Thyroid gland (tissue), 4 donors: ENCODE results near the gene CALY. TPM values are rescaled to one million over a fixed set of nuclear protein-coding genes. Genes with fewer than 3 reads are reported as not detected.
"Not testable (repeated sequence)": the region's sequence is repeated elsewhere in the genome, so short reads cannot be mapped to it uniquely, and the experiment has no call there.

Experiments
- DNase-seq, 2 donors: peaks; one replicate each; pipeline ENCODE4 v3.0.0-alpha.2; 2019
- H3K27ac ChIP-seq, 3 donors: fragments of 200-600 bp; sonication (generic); 1 replicate in 2 of 3; 2 replicates in 1 of 3; pipeline ENCODE4 v1.5.1; 2016 to 2019; ENCODE audit warnings: mild to moderate bottlenecking in 1 of 3, moderate library complexity in 1 of 3
- H3K27me3 ChIP-seq: fragments of 200-600 bp; sonication (generic); one replicate; pipeline ENCODE4 v1.5.1; 2019
- H3K36me3 ChIP-seq, 2 donors: fragments of 200-600 bp; sonication (generic); one replicate each; pipeline ENCODE4 v1.5.1; 2016 to 2019
- H3K4me1 ChIP-seq, 2 donors: fragments of 200-600 bp; sonication (generic); one replicate each; pipeline ENCODE4 v1.5.1; 2017 to 2019
- H3K4me3 ChIP-seq, 3 donors: fragments of 200-600 bp; sonication (generic); replicated peaks in 1 of 3; 1 replicate in 2 of 3; 2 replicates in 1 of 3; pipeline ENCODE4 v1.5.1; 2016; ENCODE audit warnings: mild to moderate bottlenecking in 1 of 3
- H3K9me3 ChIP-seq: fragments of 200-600 bp; sonication (generic); one replicate; pipeline ENCODE4 v1.5.1; 2017
- POLR2A ChIP-seq, 2 donors: fragments of 450-650 bp; IDR thresholded peaks; one replicate each; pipeline ENCODE4 v1.6.1; 2017; ENCODE audit warnings: antibody characterized with exemption in 2 of 2, mild to moderate bottlenecking in 2 of 2, moderate library complexity in 1 of 2
- WGBS, 2 donors: methylation state at CpG; one replicate each; pipeline ENCODE4 v1.1.5; 2017; 5-methylcytosine and 5-hydroxymethylcytosine counted together
- intact Hi-C: fragments of 100-400 bp; cut with DNase I; formaldehyde crosslinking; loops from one replicate; pipeline ENCODE4 v1.15.1; 2023
- total RNA-seq, 4 donors: library from RNA; depleted of rRNA; stranded (reverse); fragments of >200 nt; gene quantifications; one replicate each; pipeline ENCODE4 v1.2.3, GENCODE V29; 2016
- TF ChIP-seq, protein P1 (sequence below), 6 experiments: fragments of 200-600 bp in 3 of 6; fragments of 450-650 bp in 3 of 6; sonication (generic) in 3 of 6; IDR thresholded peaks; one replicate each; pipeline ENCODE4 v1.5.1; 2016 to 2019; ENCODE audit warnings: antibody characterized with exemption in 6 of 6, mild to moderate bottlenecking in 2 of 6, inconsistent platforms in 1 of 6, moderate library complexity in 1 of 6

CALY gene
- total RNA-seq, 4 donors from 2014 or later = 0.13 to 1.5 TPM; not detected in 2

GRCh38 chr10:133377025-133377817 is 40.5 kb upstream of the CALY start:
- Histone ChIP-seq H3K4me3 (no peak overlapping the region), H3K9me3 (no peaks in the 10 kb centered on the region), H3K36me3 (no peaks in the 10 kb centered on the region), H3K27me3 (no peaks in the 10 kb centered on the region), H3K4me1 (peaks cover 20 to 23% of the 10 kb centered on the region in 2 donors), H3K27ac (no peak overlapping the region)
- intact Hi-C loops = loop anchor here (5.0 kb wide), 1 partner anchor 65 kb away; no protein-coding TSS in a partner anchor
- no peak for DNase-seq
- 82 to 94% methylated on average over 10 to 26 of the region's 30 CpGs for WGBS, 2 donors
- TF ChIP-seq, protein P1, sequence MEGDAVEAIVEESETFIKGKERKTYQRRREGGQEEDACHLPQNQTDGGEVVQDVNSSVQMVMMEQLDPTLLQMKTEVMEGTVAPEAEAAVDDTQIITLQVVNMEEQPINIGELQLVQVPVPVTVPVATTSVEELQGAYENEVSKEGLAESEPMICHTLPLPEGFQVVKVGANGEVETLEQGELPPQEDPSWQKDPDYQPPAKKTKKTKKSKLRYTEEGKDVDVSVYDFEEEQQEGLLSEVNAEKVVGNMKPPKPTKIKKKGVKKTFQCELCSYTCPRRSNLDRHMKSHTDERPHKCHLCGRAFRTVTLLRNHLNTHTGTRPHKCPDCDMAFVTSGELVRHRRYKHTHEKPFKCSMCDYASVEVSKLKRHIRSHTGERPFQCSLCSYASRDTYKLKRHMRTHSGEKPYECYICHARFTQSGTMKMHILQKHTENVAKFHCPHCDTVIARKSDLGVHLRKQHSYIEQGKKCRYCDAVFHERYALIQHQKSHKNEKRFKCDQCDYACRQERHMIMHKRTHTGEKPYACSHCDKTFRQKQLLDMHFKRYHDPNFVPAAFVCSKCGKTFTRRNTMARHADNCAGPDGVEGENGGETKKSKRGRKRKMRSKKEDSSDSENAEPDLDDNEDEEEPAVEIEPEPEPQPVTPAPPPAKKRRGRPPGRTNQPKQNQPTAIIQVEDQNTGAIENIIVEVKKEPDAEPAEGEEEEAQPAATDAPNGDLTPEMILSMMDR (IDR thresholded peaks at IDR 0.05) = no peak
- no peak for TF ChIP-seq POLR2A (IDR thresholded peaks at IDR 0.05)

GRCh38 chr10:133376183-133376582 is 39.5 kb upstream of the CALY start:
- peaks cover 23 to 30% of the 10 kb centered on the region in 2 donors for H3K4me1 ChIP-seq
- WGBS, 2 donors = 95 to 96% methylated on average over 5 of the region's 5 CpGs
- H3K4me3 ChIP-seq, H3K27me3 ChIP-seq, H3K36me3 ChIP-seq, DNase-seq, H3K27ac ChIP-seq, H3K9me3 ChIP-seq: not testable (repeated sequence)
- intact Hi-C loops = loop anchor here (5.0 kb wide), 1 partner anchor 64 kb away; no protein-coding TSS in a partner anchor

DNA sequence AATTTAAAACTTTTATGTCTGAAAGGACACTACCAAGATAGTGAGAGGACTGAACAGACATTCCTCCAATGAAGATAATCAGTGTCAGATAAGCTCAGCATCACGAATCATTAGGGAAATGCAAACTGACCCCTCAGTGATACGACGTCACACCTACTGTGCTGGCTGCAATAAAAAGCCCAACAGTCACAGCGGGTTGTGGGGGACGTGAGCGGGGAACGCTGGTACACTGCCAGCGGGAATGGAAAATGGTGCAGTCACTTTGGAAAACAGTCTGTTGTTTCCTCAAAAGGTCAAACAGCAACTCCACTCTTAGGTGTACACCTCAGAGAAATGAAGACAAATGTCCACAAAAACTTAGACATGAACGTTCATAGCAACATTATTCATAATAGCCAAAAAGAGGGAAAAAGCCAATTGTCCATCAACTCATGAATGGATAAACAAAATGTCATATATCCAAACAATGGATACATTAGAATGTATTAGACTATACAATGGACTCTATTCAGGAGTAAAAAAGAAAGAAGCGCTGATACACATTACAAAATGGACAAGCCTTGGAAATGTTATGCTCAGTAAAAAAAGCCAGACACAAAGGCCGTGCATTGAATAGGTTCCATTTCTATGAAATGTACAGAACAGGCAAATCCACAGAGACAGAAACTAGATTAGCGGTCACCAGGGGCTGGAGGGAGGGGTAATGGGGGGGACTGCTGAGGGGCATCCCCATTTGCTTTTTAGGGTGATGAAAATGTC is 38.8 kb upstream of the CALY start:
- intact Hi-C loops = loop anchor here (5.0 kb wide), 1 partner anchor 63 kb away; no protein-coding TSS in a partner anchor
- WGBS, 2 donors = 83 to 87% methylated on average over 12 of the region's 12 CpGs
- Histone ChIP-seq H3K4me3 (no peak overlapping the region), H3K27me3 (no peaks in the 10 kb centered on the region), H3K27ac (no peak overlapping the region), H3K36me3 (peaks cover 0 to under 1% of the 10 kb centered on the region in 2 donors), H3K9me3 (no peaks in the 10 kb centered on the region), H3K4me1 (peaks cover 23 to 30% of the 10 kb centered on the region in 2 donors)
- DNase-seq = no peak
- TF ChIP-seq POLR2A (IDR thresholded peaks at IDR 0.05) = no peak
- TF ChIP-seq, protein P1 (IDR thresholded peaks at IDR 0.05) = no peak

DNA sequence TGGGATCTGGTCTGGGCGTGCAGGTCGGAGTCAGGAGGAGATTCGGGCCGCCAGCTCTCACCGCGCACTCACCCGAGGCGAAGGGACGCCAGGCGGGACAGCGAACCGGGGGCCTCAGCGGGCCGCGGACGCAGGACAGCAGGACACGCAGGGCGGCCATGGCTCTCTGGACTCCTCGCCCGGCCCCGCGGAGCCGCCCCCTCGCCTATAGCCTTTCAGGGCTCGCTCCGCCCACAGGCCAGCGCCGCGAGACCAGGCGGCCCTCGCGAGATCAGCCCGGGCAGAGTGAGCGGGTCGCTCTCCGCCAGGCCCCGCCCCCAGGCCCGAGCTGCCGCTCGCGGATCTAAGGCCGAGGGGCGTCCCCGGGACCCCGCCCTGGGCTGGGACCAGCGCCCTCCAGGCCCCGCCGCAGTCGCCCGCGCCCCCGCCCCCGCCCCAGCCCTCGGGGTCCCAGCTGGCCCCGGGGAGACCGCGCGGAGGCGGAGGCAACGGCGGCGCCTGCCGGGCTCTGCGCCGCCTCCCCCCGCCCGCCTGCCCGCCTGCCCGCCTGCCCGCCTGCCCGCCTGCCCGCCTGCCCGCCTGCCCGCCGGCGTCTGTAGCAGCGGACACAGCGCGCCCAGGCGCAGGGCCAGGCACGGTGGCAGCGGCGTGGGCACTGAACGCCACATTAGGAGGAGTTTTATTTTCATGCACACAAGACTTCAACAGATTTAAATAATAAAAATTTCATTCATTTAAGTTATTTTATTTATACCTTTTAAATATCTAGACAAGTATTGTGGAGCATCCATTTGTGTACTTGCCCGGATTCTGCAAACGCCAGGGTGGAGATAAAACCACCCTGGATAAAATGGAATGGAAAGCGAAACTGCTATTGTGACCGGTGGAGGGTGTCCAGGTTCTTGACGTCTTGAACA is 36.7 kb upstream of the CALY start, which contains the start of gene ECHS1:
Gene ECHS1 (minus strand): TSS at position 181 of the 917 bp plus-strand sequence. CDS start 21 bp downstream, at position 160.
- peak within 1 kb of the TSS; percentile 62 to 85 (median 73) for H3K27ac ChIP-seq
- peaks cover 11 to 21% of the 10 kb centered on the region in 2 donors for H3K36me3 ChIP-seq
- H3K9me3 ChIP-seq = no peaks in the 10 kb centered on the region
- DNase-seq = peak; percentile 97
- no peaks in the 10 kb centered on the region for H3K27me3 ChIP-seq
- WGBS, 2 donors = 1% methylated on average over 38 to 46 of the region's 89 CpGs
- H3K4me3 ChIP-seq = peak within 1 kb of the TSS in 2 of 3 donors; percentile 42 to 80
- TF ChIP-seq, protein P1 (IDR thresholded peaks at IDR 0.05) = no peak
- peak; percentile 49 to 86 for TF ChIP-seq POLR2A (IDR thresholded peaks at IDR 0.05)
- H3K4me1 ChIP-seq = peaks cover 17 to 25% of the 10 kb centered on the region in 2 donors
- intact Hi-C loops = no loop called here

GRCh38 chr10:133372507-133372906 is 35.8 kb upstream of the CALY start:
- 34% methylated on average over 9 of the region's 20 CpGs; no CpG with 5 or more reads in 1 of the 2 donors for WGBS, 2 donors
- peak; percentile 59 to 72 for DNase-seq
- TF ChIP-seq, protein P1 (IDR thresholded peaks at IDR 0.05) = no peak
- TF ChIP-seq POLR2A (IDR thresholded peaks at IDR 0.05) = no peak
- peak overlapping the region in 1 of 3 donors; percentile 80 for H3K4me3 ChIP-seq
- H3K9me3 ChIP-seq = no peaks in the 10 kb centered on the region
- H3K4me1 ChIP-seq = peaks cover 13 to 25% of the 10 kb centered on the region in 2 donors
- intact Hi-C loops = no loop called here
- H3K27me3 ChIP-seq = no peaks in the 10 kb centered on the region
- peak overlapping the region in 1 of 3 donors; percentile 5 for H3K27ac ChIP-seq
- peaks cover 12 to 21% of the 10 kb centered on the region in 2 donors for H3K36me3 ChIP-seq
